ENCODE results near the gene PTMA. TPM values are rescaled to one million over a fixed set of nuclear protein-coding genes. Genes with fewer than 3 reads are reported as not detected.
A peak's percentile ranks its signal among the peaks of the same experiment; 100 is the strongest.

The PTMA gene
- total RNA-seq, 1 experiment from 2014 or later = 1,625 TPM

GRCh38 chr2:231713730-231714638 lies 5.7 kb downstream of the PTMA start:
- Histone ChIP-seq H3F3A (ENCODE audit: low read length, unreplicated experiment) (peaks cover 15% of the 10 kb centered on the region), H3K9me3 (ENCODE audit: low read length) (no peaks in the 10 kb centered on the region), H3K9ac (ENCODE audit: low read length) (no peak overlapping the region), H3K27ac (ENCODE audit: low read length) (no peak overlapping the region), H3K27me3 (ENCODE audit: low read length) (no peaks in the 10 kb centered on the region), H3K4me2 (ENCODE audit: low read length) (no peak overlapping the region), H4K20me1 (ENCODE audit: low read length) (peaks cover 33% of the 10 kb centered on the region), H2AFZ (ENCODE audit: low read length) (no peak overlapping the region), H3K9me2 (replicated peaks; ENCODE audit: low read length) (no peaks in the 10 kb centered on the region), H3K4me3 (ENCODE audit: low read length) (no peak overlapping the region), H3K36me3 (ENCODE audit: low read depth, low read length) (peaks cover 34% of the 10 kb centered on the region), H3K79me2 (ENCODE audit: low read length) (peaks cover 40% of the 10 kb centered on the region), H3K4me1 (ENCODE audit: insufficient read depth, low read length) (peaks cover 30% of the 10 kb centered on the region)
- no TSS peak for BruUV-seq (replicated peaks)
- CTCF ChIA-PET = interaction anchor here (0.6 to 4.1 kb wide), 8 partner anchors 24 to 757 kb away, joined by 3 to 108 read pairs (median 4); no protein-coding TSS in a partner anchor
- POLR2A ChIA-PET (ENCODE audit: unreplicated experiment) = no interaction called here
- DNase-seq (peak; percentile 92), ATAC-seq (peak; percentile 44)
- TF ChIP-seq EZH2 (IDR thresholded peaks at IDR 0.05; ENCODE audit: low read length, unreplicated experiment) = no peak
- TF ChIP-seq EZH2phosphoT487 (IDR thresholded peaks at IDR 0.05; ENCODE audit: borderline replicate concordance, low read length) = no peak
- peak; percentile 90 for TF ChIP-seq CTCF (conservative IDR thresholded peaks at IDR 0.05; ENCODE audit: low read depth, low read length)
- intact Hi-C loops (cut with micrococcal nuclease) = loop anchor here (1.0 kb wide), 2 partner anchors 66 to 102 kb away; no protein-coding TSS in a partner anchor

GRCh38 chr2:231714639-231715498 lies 6.5 kb downstream of the PTMA start:
- peaks cover 31% of the 10 kb centered on the region for H3K79me2 ChIP-seq (ENCODE audit: low read length)
- no peak overlapping the region for H2AFZ ChIP-seq (ENCODE audit: low read length)
- no TSS peak for BruUV-seq (replicated peaks)
- no peaks in the 10 kb centered on the region for H3K9me3 ChIP-seq (ENCODE audit: low read length)
- H3K4me3 ChIP-seq (ENCODE audit: low read length) = no peak overlapping the region
- no peaks in the 10 kb centered on the region for H3K9me2 ChIP-seq (replicated peaks; ENCODE audit: low read length)
- intact Hi-C loops (cut with micrococcal nuclease) = loop anchor here (1.0 kb wide), 3 partner anchors 38 to 103 kb away; no protein-coding TSS in a partner anchor
- peaks cover 30% of the 10 kb centered on the region for H3K4me1 ChIP-seq (ENCODE audit: insufficient read depth, low read length)
- H3K4me2 ChIP-seq (ENCODE audit: low read length) = no peak overlapping the region
- peaks cover 24% of the 10 kb centered on the region for H4K20me1 ChIP-seq (ENCODE audit: low read length)
- H3K9ac ChIP-seq (ENCODE audit: low read length) = no peak overlapping the region
- ChIA-PET CTCF (interaction anchor here (0.6 to 4.1 kb wide), 6 partner anchors 25 to 103 kb away, joined by 3 to 108 read pairs (median 6); no protein-coding TSS in a partner anchor), POLR2A (ENCODE audit: unreplicated experiment) (no interaction called here)
- DNase-seq (peak; percentile 64), ATAC-seq (peak; percentile 29)
- no peaks in the 10 kb centered on the region for H3K27me3 ChIP-seq (ENCODE audit: low read length)
- peaks cover 15% of the 10 kb centered on the region for H3F3A ChIP-seq (ENCODE audit: low read length, unreplicated experiment)
- TF ChIP-seq EZH2 (IDR thresholded peaks at IDR 0.05; ENCODE audit: low read length, unreplicated experiment) (no peak), CTCF (conservative IDR thresholded peaks at IDR 0.05; ENCODE audit: low read depth, low read length) (peak; percentile 96)
- no peak overlapping the region for H3K27ac ChIP-seq (ENCODE audit: low read length)
- peaks cover 28% of the 10 kb centered on the region for H3K36me3 ChIP-seq (ENCODE audit: low read depth, low read length)
